ENCODE measurements around the gene HECW1. TPM values are rescaled to one million over a fixed set of nuclear protein-coding genes. Genes with fewer than 3 reads are reported as not detected.

The HECW1 gene
- total RNA-seq, 1 donor from 2014 or later = 0.46 TPM

DNA sequence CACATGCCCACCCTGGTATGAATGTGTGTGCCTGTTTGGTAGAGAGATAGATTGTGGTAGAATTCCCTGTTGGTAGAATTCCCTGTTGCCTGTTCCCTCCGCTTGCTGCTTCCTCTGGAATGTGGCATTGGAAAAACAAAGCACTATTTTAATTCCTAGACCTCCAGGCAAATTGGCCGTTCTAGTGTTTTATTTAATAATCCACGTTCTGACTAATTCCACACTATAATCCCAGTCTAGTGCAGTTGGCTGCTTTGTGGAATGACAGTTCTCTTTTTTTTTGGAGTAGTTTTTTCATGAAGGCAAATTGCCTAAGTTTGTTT, 2.0 kb downstream of the HECW1 start:
- Histone ChIP-seq H3K36me3 (ENCODE audit: control insufficient read depth, insufficient read depth, low read length) (no peaks in the 10 kb centered on the region), H3K27me3 (ENCODE audit: control insufficient read depth, insufficient read depth, low read length) (peaks cover 47% of the 10 kb centered on the region)

DNA sequence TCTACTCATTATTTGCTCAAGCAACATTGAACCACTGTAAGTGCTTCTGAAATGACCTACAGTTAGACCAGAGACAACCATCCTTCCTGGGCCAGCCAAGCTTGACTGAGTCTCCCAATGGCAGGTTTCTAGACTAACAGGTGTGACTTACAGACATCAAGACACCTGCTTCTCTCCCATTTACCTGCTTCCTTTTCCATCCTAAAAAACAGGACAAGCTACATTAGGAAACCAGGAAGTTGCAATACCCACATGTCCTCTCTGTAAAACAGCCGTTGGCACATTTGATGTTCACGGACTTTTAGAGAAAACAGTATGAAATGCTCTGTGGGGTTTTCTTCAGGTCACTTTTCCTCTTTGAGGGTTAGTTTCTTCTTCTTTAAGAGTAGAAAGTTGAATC, 4.0 kb downstream of the HECW1 start:
- Histone ChIP-seq H3K27me3 (ENCODE audit: control insufficient read depth, insufficient read depth, low read length) (peaks cover 42% of the 10 kb centered on the region), H3K4me3 (ENCODE audit: low read depth, low read length) (no peak overlapping the region), H3K36me3 (ENCODE audit: control insufficient read depth, insufficient read depth, low read length) (no peaks in the 10 kb centered on the region)
- TF ChIP-seq, protein P1, sequence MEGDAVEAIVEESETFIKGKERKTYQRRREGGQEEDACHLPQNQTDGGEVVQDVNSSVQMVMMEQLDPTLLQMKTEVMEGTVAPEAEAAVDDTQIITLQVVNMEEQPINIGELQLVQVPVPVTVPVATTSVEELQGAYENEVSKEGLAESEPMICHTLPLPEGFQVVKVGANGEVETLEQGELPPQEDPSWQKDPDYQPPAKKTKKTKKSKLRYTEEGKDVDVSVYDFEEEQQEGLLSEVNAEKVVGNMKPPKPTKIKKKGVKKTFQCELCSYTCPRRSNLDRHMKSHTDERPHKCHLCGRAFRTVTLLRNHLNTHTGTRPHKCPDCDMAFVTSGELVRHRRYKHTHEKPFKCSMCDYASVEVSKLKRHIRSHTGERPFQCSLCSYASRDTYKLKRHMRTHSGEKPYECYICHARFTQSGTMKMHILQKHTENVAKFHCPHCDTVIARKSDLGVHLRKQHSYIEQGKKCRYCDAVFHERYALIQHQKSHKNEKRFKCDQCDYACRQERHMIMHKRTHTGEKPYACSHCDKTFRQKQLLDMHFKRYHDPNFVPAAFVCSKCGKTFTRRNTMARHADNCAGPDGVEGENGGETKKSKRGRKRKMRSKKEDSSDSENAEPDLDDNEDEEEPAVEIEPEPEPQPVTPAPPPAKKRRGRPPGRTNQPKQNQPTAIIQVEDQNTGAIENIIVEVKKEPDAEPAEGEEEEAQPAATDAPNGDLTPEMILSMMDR (IDR thresholded peaks at IDR 0.05; ENCODE audit: insufficient read depth, low read length, poor library complexity, severe bottlenecking) = no peak
- no peak for DNase-seq (ENCODE audit: low read depth)

More for the DNA sequence above, 2.0 kb downstream of the HECW1 start:
- TF ChIP-seq, protein P1 (IDR thresholded peaks at IDR 0.05; ENCODE audit: insufficient read depth, low read length, poor library complexity, severe bottlenecking) = no peak
- no peak overlapping the region for H3K4me3 ChIP-seq (ENCODE audit: low read depth, low read length)
- DNase-seq (ENCODE audit: low read depth) = no peak

DNA sequence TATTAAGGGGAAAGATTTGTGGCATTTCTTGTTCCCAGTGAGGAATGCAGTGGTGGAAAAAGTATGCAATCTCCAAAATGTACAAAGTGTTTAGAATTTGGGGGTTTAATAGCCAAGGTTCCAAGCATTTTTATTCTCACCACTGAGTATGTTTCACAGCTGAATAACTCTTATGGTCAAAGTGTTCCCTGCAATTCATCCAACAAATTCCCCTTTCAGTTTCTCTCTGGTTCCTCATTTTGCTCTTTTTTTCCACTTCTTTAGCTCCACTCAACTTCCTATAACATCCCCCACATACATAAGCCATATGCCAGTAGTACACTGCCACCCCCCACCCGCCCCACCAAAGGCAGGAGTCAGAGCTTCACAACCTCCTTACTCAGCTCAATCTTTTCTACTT, 4.6 kb downstream of the HECW1 start:
- no peaks in the 10 kb centered on the region for H3K36me3 ChIP-seq (ENCODE audit: control insufficient read depth, insufficient read depth, low read length)
- DNase-seq (ENCODE audit: low read depth) = no peak
- TF ChIP-seq, protein P1 (IDR thresholded peaks at IDR 0.05; ENCODE audit: insufficient read depth, low read length, poor library complexity, severe bottlenecking) = no peak
- peaks cover 36% of the 10 kb centered on the region for H3K27me3 ChIP-seq (ENCODE audit: control insufficient read depth, insufficient read depth, low read length)
- H3K4me3 ChIP-seq (ENCODE audit: low read depth, low read length) = no peak overlapping the region

DNA sequence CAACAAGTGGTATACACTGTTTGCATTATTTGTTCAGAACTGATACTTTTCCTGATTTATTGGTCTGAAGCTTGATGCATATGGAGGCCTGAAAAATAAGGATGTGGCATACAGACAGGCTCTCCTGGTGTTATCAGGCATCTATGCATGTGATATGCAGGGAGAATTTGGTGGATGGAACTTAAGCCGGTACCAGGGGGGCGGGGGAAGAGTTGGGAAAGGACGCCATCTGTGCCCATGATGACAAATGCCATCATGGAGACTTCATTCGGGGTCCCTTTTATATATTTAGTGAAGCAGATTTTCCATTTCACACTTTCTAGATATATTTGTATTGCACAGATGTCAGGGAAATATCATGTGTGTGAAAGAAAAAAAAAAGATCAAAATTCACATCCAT, 5.4 kb downstream of the HECW1 start:
- Histone ChIP-seq H3K4me3 (ENCODE audit: low read depth, low read length) (no peak overlapping the region), H3K27me3 (ENCODE audit: control insufficient read depth, insufficient read depth, low read length) (peaks cover 28% of the 10 kb centered on the region), H3K36me3 (ENCODE audit: control insufficient read depth, insufficient read depth, low read length) (no peaks in the 10 kb centered on the region)
- TF ChIP-seq, protein P1 (IDR thresholded peaks at IDR 0.05; ENCODE audit: insufficient read depth, low read length, poor library complexity, severe bottlenecking) = no peak
- no peak for DNase-seq (ENCODE audit: low read depth)

DNA sequence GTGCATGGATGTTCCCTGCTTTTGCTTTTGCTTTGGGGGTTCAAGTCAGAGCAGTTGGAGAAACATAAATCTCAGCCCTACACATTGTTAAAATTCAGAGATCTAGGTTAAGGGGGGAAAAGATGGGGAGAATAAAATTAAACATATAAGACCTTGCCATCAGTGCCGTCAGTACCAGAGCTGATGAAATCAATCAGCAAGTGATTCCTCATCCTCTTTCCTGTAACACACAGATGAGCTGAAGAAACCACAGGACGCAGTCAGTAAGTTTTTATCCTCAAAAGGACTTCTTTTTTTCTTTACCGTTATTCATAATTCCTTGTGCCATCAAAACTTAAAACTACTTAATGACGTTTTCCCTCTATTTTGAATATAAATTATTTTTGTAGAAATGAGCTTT, 5.9 kb downstream of the HECW1 start:
- Histone ChIP-seq H3K4me3 (ENCODE audit: low read depth, low read length) (no peak overlapping the region), H3K27me3 (ENCODE audit: control insufficient read depth, insufficient read depth, low read length) (peaks cover 27% of the 10 kb centered on the region), H3K36me3 (ENCODE audit: control insufficient read depth, insufficient read depth, low read length) (no peaks in the 10 kb centered on the region)
- no peak for DNase-seq (ENCODE audit: low read depth)
- TF ChIP-seq, protein P1 (IDR thresholded peaks at IDR 0.05; ENCODE audit: insufficient read depth, low read length, poor library complexity, severe bottlenecking) = no peak

DNA sequence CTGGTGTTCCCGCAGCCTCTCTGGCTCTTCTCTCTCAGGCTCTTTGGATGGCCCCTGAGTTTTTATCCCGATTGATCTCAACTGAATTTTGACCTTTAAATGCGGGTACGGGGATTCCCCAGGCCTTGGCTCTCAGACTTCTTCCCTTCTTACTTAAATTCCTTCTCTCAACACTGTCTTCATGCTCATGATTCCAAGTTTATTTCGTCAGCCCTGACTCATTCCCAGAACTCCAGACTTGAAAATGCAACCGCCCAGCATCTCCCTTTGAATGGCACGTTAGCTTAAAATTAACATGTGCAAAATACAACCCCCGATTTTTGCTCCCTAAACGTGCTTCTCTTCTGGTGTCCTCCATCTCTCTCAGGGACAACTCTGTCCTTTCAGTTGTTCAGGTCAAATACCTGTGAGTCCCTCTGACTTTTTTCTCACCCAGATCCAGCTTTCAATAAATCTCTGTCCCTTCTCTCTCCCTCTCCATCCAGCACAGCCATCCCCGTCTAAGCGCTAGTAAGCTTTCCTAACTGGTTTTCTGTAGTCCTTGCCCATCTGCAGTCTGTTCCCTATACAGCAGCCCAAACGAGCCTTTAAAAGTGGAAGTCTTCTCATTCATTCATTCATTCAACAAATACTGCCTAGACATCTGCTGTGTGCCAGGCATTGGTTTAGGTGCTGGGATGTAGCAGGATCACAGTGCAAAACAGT, 7.1 kb downstream of the HECW1 start:
- Histone ChIP-seq H3K4me3 (ENCODE audit: low read depth, low read length) (no peak overlapping the region), H3K36me3 (ENCODE audit: control insufficient read depth, insufficient read depth, low read length) (no peaks in the 10 kb centered on the region), H3K27me3 (ENCODE audit: control insufficient read depth, insufficient read depth, low read length) (peaks cover 18% of the 10 kb centered on the region)
- TF ChIP-seq, protein P1 (IDR thresholded peaks at IDR 0.05; ENCODE audit: insufficient read depth, low read length, poor library complexity, severe bottlenecking) = no peak
- DNase-seq (ENCODE audit: low read depth) = no peak
